Heart right ventricle (tissue), 16 donors: ENCODE results near the gene PLCG1. TPM values are rescaled to one million over a fixed set of nuclear protein-coding genes. Genes with fewer than 3 reads are reported as not detected.

Source experiments
- ATAC-seq, 8 donors: fragments of 200-7000 bp; cut with Tn5 transposase; one replicate each; pipeline ENCODE4 v1.9.1; 2020; ENCODE audit warnings: mild to moderate bottlenecking in 8 of 8, moderate library complexity in 8 of 8, moderate number of reproducible peaks in 1 of 8
- DNase-seq, 2 donors: peaks; one replicate each; pipeline ENCODE4 v3.0.0-alpha.2; 2020
- H3K27ac ChIP-seq, 10 donors: fragments of 200-600 bp; sonication (generic) in 2 of 10; one replicate each; pipeline versions ENCODE4 v1.5.0 to v1.8.0; 2020 to 2022; ENCODE audit warnings: mild to moderate bottlenecking in 3 of 10
- H3K27me3 ChIP-seq, 7 donors: fragments of 200-600 bp; one replicate each; pipeline ENCODE4 v1.8.0; 2021 to 2022; ENCODE audit warnings: mild to moderate bottlenecking in 2 of 7
- H3K36me3 ChIP-seq, 9 donors: fragments of 200-600 bp; sonication (generic) in 1 of 9; one replicate each; pipeline versions ENCODE4 v1.5.0 to v1.8.0; 2020 to 2022; ENCODE audit warnings: mild to moderate bottlenecking in 2 of 9
- H3K4me1 ChIP-seq, 9 donors: fragments of 200-600 bp; sonication (generic) in 1 of 9; one replicate each; pipeline versions ENCODE4 v1.5.0 to v1.8.0; 2020 to 2022; ENCODE audit warnings: mild to moderate bottlenecking in 4 of 9
- H3K4me3 ChIP-seq, 10 donors: fragments of 200-600 bp; sonication (generic) in 2 of 10; one replicate each; pipeline versions ENCODE4 v1.5.0 to v1.8.0; 2020 to 2022; ENCODE audit warnings: mild to moderate bottlenecking in 7 of 10, moderate library complexity in 2 of 10
- H3K9me3 ChIP-seq, 11 donors: fragments of 200-600 bp in 10 of 11; sonication (generic) in 2 of 11; one replicate each; pipeline versions ENCODE4 v1.5.0 to v1.8.0; 2013 to 2022; ENCODE audit warnings: mild to moderate bottlenecking in 2 of 11, control low read depth in 1 of 11, moderate library complexity in 1 of 11
- CTCF ChIP-seq, 9 donors: fragments of 200-600 bp; sonication (generic) in 2 of 9; IDR thresholded peaks; one replicate each; pipeline versions ENCODE4 v1.5.0 to v1.8.0; 2021 to 2022; ENCODE audit warnings: antibody characterized with exemption in 9 of 9, mild to moderate bottlenecking in 5 of 9, moderate library complexity in 1 of 9
- WGBS, 2 donors: extraction: QIAGEN DNeasy Blood & Tissue Kit; methylation state at CpG; one replicate each; pipeline ENCODE4 v1.1.7; 2013; ENCODE audit warnings: inconsistent platforms in 1 of 2; 5-methylcytosine and 5-hydroxymethylcytosine counted together
- intact Hi-C, 10 donors: fragments of 100-400 bp; cut with DNase I; formaldehyde crosslinking; loops; one replicate each; pipeline versions ENCODE4 v1.11.1 to v1.14.2; 2022
- microRNA-seq, 2 donors: library from miRNA; unstranded; fragments of <30 nt; microRNA quantifications; one replicate each; pipeline ENCODE4 v1.2.0, GENCODE V29; 2021
- polyA plus RNA-seq, 2 donors: library from polyadenylated mRNA; stranded (reverse); fragments of 200-250 nt; gene quantifications; one replicate each; pipeline ENCODE4 v1.2.3, GENCODE V29; 2013
- total RNA-seq, 10 donors: library from RNA; stranded (reverse); fragmentation: NEBNext Ultra II Directional in 3 of 10; extraction: Animal tissue kit (Norgen Biotek cat#: 25700) in 3 of 10; gene quantifications; one replicate each; pipeline versions ENCODE4 v1.2.1 to v1.2.4, GENCODE V29; 2021 to 2023
- donor health status: Arrhythmogenic right ventricular cardiomyopathy.
- donor health status: ischemic (EF 13 %, LVEDD 7.1; RV severe dilation, severe dysfunction).
- donor health status: healthy with polysubstance abuse.
- donor health status: DM: no; HTN: yes; CAD: no.
- donor health status: DM: no; HTN: no; CAD: no.
- donor health status: ischemic (EF 25% LVEDD 6.9; RV normal size, moderate dysfunction).
- donor health status: ischemic (EF 25% LVEDD 5.7; RV mildly dilated, moderate dysfunction).
- donor health status: healthy.
- donor health status: DM: yes; HTN: yes; CAD: no.
- donor health status: Ischemic cardiomyopathy.
- donor health status: ischemic (EF 35%, LVEDD 5.7; RV mildly dilated, moderate dysfunction).
- donor health status: nonischemic (EF 11% LVEDD 7.7; RV severe dilation, severe dysfunction).
- donor health status: DM: yes; HTN: yes; CAD: no.
- donor health status: PGD.
- donor health status: ischemic (EF 29% LVEDD 5.4; RV normal size, mild dysfunction).
- donor health status: nonischemic (EF 23%, LVEDD 6.1; RV moderate dilation, normal function).

The PLCG1 gene
- total and polyA plus RNA-seq, 12 donors, result 36.6 to 81.7 (median 47.9) TPM

- ATAC-seq (no peak), DNase-seq (no peak)
- H3K4me1 ChIP-seq, result peaks cover 6 to 62% (median 47%) of the 10 kb centered on the region in 9 donors
- H3K27me3 ChIP-seq, result no peaks in the 10 kb centered on the region
- no peaks in the 10 kb centered on the region for H3K9me3 ChIP-seq
- 95 to 98% methylated on average over 1 of the region's 1 CpG for WGBS, 2 donors
- no peaks in the 10 kb centered on the region for H3K36me3 ChIP-seq
- no peak for TF ChIP-seq CTCF (IDR thresholded peaks at IDR 0.05)
- intact Hi-C loops, result no loop called here
- no peak overlapping the region for H3K27ac ChIP-seq
- no peak overlapping the region for H3K4me3 ChIP-seq
Measured at GRCh38 chr20:41226426-41226825, 89.1 kb downstream of the PLCG1 start.

Small RNA genes lying within 50 kb of the gene (microRNA-seq; reads per million reads assigned to microRNA genes)
- gene MIR6871, result 0 to 0.51 reads per million in 2 donors

Other genes starting within 250 kb of the PLCG1 start
- gene TOP1, start 108.7 kb upstream of the PLCG1 start, total RNA-seq, result 10 to 100 TPM; 19.3 to 28.3 (median 23.8) TPM
- 10 to 100 TPM; 13.5 to 15.0 TPM for gene TOP1, start 108.7 kb upstream of the PLCG1 start, polyA plus RNA-seq
- gene ZHX3, start 180.2 kb downstream of the PLCG1 start, total RNA-seq, result 10 to 100 TPM; 26.2 to 51.8 (median 31.0) TPM
- 10 to 100 TPM in 1 of 2 donors, 1 to 10 TPM in 1; 6.5 to 20.6 TPM for gene ZHX3, start 180.2 kb downstream of the PLCG1 start, polyA plus RNA-seq
- 10 to 100 TPM; 12.5 to 26.5 (median 18.2) TPM for gene LPIN3, start 203.3 kb downstream of the PLCG1 start, total RNA-seq
- gene LPIN3, start 203.3 kb downstream of the PLCG1 start, polyA plus RNA-seq, result 10 to 100 TPM; 11.1 to 45.5 TPM
- 1 to 10 TPM in 8 of 10 donors, under 1 TPM in 2; 0.20 to 5.3 (median 2.8) TPM for gene EMILIN3, start 229.3 kb downstream of the PLCG1 start, total RNA-seq
- 1 to 10 TPM; 2.1 to 6.4 TPM for gene EMILIN3, start 229.3 kb downstream of the PLCG1 start, polyA plus RNA-seq